ENCODE data around the gene KCNQ1. TPM values are rescaled to one million over a fixed set of nuclear protein-coding genes. Genes with fewer than 3 reads are reported as not detected.

Gene KCNQ1
- total RNA-seq, 3 donors from 2014 or later: 3.6 to 6.2 (median 5.1) TPM

- no peaks in the 10 kb centered on the region for H3K36me3 ChIP-seq
- peaks cover 0 to 2% of the 10 kb centered on the region in 2 donors for H3K9me3 ChIP-seq
- H3K27me3 ChIP-seq: no peaks in the 10 kb centered on the region
- intact Hi-C loops (cut with DNase I; ENCODE audit: low total_unique reads): no loop called here
- no peak for DNase-seq (ENCODE audit: low spot score in 2 of 2)
- H3K4me1 ChIP-seq: peaks cover 0 to 3% of the 10 kb centered on the region in 2 donors
- no peak overlapping the region for H3K4me3 ChIP-seq
- no peak for TF ChIP-seq CTCF (IDR thresholded peaks at IDR 0.05)
- TF ChIP-seq POLR2A (IDR thresholded peaks at IDR 0.05): no peak
- no peak for TF ChIP-seq POLR2AphosphoS5 (IDR thresholded peaks at IDR 0.05)
- no peak overlapping the region for H3K27ac ChIP-seq
These were observed 266.4 kb downstream of the KCNQ1 start for GRCh38 chr11:2711161-2711560.

GRCh38 chr11:2713094-2713493, 268.3 kb downstream of the KCNQ1 start:
- DNase-seq (ENCODE audit: low spot score in 2 of 2): no peak
- Histone ChIP-seq H3K9me3 (no peaks in the 10 kb centered on the region), H3K27ac (no peak overlapping the region), H3K4me3 (no peak overlapping the region), H3K36me3 (no peaks in the 10 kb centered on the region), H3K4me1 (peaks cover 0 to 3% of the 10 kb centered on the region in 2 donors), H3K27me3 (no peaks in the 10 kb centered on the region)
- intact Hi-C loops (cut with DNase I; ENCODE audit: low total_unique reads): no loop called here
- no peak for TF ChIP-seq CTCF (IDR thresholded peaks at IDR 0.05)
- TF ChIP-seq POLR2A (IDR thresholded peaks at IDR 0.05): no peak
- no peak for TF ChIP-seq POLR2AphosphoS5 (IDR thresholded peaks at IDR 0.05)

GRCh38 chr11:2713661-2714462, 269.1 kb downstream of the KCNQ1 start:
- no peaks in the 10 kb centered on the region for H3K9me3 ChIP-seq
- no peak overlapping the region for H3K4me3 ChIP-seq
- no peaks in the 10 kb centered on the region for H3K27me3 ChIP-seq
- H3K36me3 ChIP-seq: no peaks in the 10 kb centered on the region
- no peak for TF ChIP-seq POLR2AphosphoS5 (IDR thresholded peaks at IDR 0.05)
- TF ChIP-seq POLR2A (IDR thresholded peaks at IDR 0.05): no peak
- intact Hi-C loops (cut with DNase I; ENCODE audit: low total_unique reads): no loop called here
- no peaks in the 10 kb centered on the region for H3K4me1 ChIP-seq
- no peak for DNase-seq (ENCODE audit: low spot score in 2 of 2)
- no peak overlapping the region for H3K27ac ChIP-seq

- intact Hi-C loops (cut with DNase I; ENCODE audit: low total_unique reads): no loop called here
- Histone ChIP-seq H3K4me1 (no peaks in the 10 kb centered on the region), H3K36me3 (no peaks in the 10 kb centered on the region), H3K9me3 (no peaks in the 10 kb centered on the region), H3K4me3 (no peak overlapping the region), H3K27me3 (no peaks in the 10 kb centered on the region), H3K27ac (no peak overlapping the region)
- TF ChIP-seq POLR2AphosphoS5 (IDR thresholded peaks at IDR 0.05): no peak
- TF ChIP-seq CTCF (IDR thresholded peaks at IDR 0.05): no peak
- no peak for TF ChIP-seq POLR2A (IDR thresholded peaks at IDR 0.05)
- DNase-seq (ENCODE audit: low spot score in 2 of 2): no peak
These were observed 269.6 kb downstream of the KCNQ1 start for GRCh38 chr11:2714463-2714800.

- H3K36me3 ChIP-seq: no peaks in the 10 kb centered on the region
- no peaks in the 10 kb centered on the region for H3K4me1 ChIP-seq
- no peaks in the 10 kb centered on the region for H3K27me3 ChIP-seq
- no peaks in the 10 kb centered on the region for H3K9me3 ChIP-seq
- no peak for TF ChIP-seq CTCF (IDR thresholded peaks at IDR 0.05)
- TF ChIP-seq POLR2AphosphoS5 (IDR thresholded peaks at IDR 0.05): no peak
- TF ChIP-seq POLR2A (IDR thresholded peaks at IDR 0.05): no peak
- intact Hi-C loops (cut with DNase I; ENCODE audit: low total_unique reads): no loop called here
- H3K4me3 ChIP-seq: no peak overlapping the region
- no peak overlapping the region for H3K27ac ChIP-seq
- DNase-seq (ENCODE audit: low spot score in 2 of 2): no peak
These were observed 270.1 kb downstream of the KCNQ1 start for GRCh38 chr11:2714871-2715270.
